Endothelial cell of umbilical vein (primary cell): ENCODE data around the gene DESI1. TPM values are rescaled to one million over a fixed set of nuclear protein-coding genes. Genes with fewer than 3 reads are reported as not detected.

ENCODE experiments used
- BruUV-seq: library from RNA; stranded (reverse); fragments of 400-500 nt; replicated peaks from 2 replicates; lab custom pipeline; 2021; lab: Mats Ljungman, UMichigan
- CTCF ChIA-PET: fragments of 300-600, 350-600 bp; sonication (Branson Sonifier 250); formaldehyde crosslinking; loops from one replicate; lab custom pipeline; 2021; ENCODE audit warnings: antibody characterized with exemption, inconsistent platforms; lab: Charles Lee
- POLR2A ChIA-PET: fragments of 300-600, 350-600 bp; sonication (Branson Sonifier 250); formaldehyde crosslinking; loops from one replicate; lab custom pipeline; 2021; ENCODE audit warnings: antibody characterized with exemption, inconsistent platforms; lab: Charles Lee
- DNase-seq: peaks from one replicate; pipeline ENCODE4 v3.0.0-alpha.2; 2011; ENCODE audit warnings: low read depth, low spot score
- FAIRE-seq: peaks from 2 replicates; lab custom pipeline; 2011; peaks lifted over from hg19 to GRCh38; lab: Jason Lieb, UNC
- H2AFZ ChIP-seq: 2 replicates; pipeline ENCODE4 v1.6.0; 2012; ENCODE audit warnings: low read depth, low read length, control low read depth, inconsistent platforms
- H3K27ac ChIP-seq: 2 replicates; pipeline ENCODE4 v1.5.1; 2011; ENCODE audit warnings: low read depth, mild to moderate bottlenecking, control low read depth, low read length, moderate library complexity; ENCODE audit not compliant: insufficient read depth
- H3K27me3 ChIP-seq, 2 experiments: 2 replicates each; pipeline versions ENCODE4 v1.6.0 to v1.6.1; 2011; ENCODE audit warnings: low read length in 2 of 2, mixed read lengths in 1 of 2; ENCODE audit not compliant: control insufficient read depth in 2 of 2, insufficient read depth in 2 of 2
- H3K36me3 ChIP-seq, 2 experiments: 2 replicates in 1 of 2; 3 replicates in 1 of 2; pipeline ENCODE4 v1.5.1; 2011; ENCODE audit warnings: low read length in 2 of 2, mild to moderate bottlenecking in 1 of 2, moderate library complexity in 1 of 2; ENCODE audit not compliant: control insufficient read depth in 2 of 2, insufficient read depth in 2 of 2; ENCODE audit errors: extremely low read depth in 1 of 2
- H3K4me1 ChIP-seq: 3 replicates; pipeline ENCODE4 v1.5.1; 2011; ENCODE audit warnings: mild to moderate bottlenecking, low read length; ENCODE audit not compliant: control insufficient read depth, insufficient read depth; ENCODE audit errors: extremely low read depth
- H3K4me2 ChIP-seq: 2 replicates; pipeline ENCODE4 v1.6.1; 2011; ENCODE audit warnings: low read length, control low read depth, mixed read lengths; ENCODE audit not compliant: insufficient read depth
- H3K4me3 ChIP-seq, 3 experiments: fragments of 200-600 bp in 1 of 3; sonication (generic), shearing (Covaris generic) in 1 of 3; replicated peaks in 1 of 3; 2 replicates each; pipeline ENCODE4 v1.5.1; 2011 to 2016; ENCODE audit warnings: control low read depth in 3 of 3, low read length in 3 of 3, mild to moderate bottlenecking in 2 of 3, inconsistent platforms in 1 of 3, low read depth in 1 of 3, moderate library complexity in 1 of 3; ENCODE audit not compliant: insufficient read depth in 1 of 3
- H3K79me2 ChIP-seq: 2 replicates; pipeline ENCODE4 v1.6.0; 2012; ENCODE audit warnings: low read length, inconsistent platforms; ENCODE audit not compliant: control insufficient read depth, insufficient read depth
- H3K9ac ChIP-seq: replicated peaks from 2 replicates; pipeline ENCODE3; 2011; ENCODE audit warnings: low read length, control low read depth; ENCODE audit not compliant: insufficient read depth; ENCODE audit errors: extremely low read depth
- H3K9me1 ChIP-seq: replicated peaks from 3 replicates; pipeline ENCODE4 v1.6.0; 2011; ENCODE audit warnings: mild to moderate bottlenecking, low read length; ENCODE audit not compliant: control insufficient read depth, insufficient read depth; ENCODE audit errors: extremely low read depth
- H3K9me3 ChIP-seq: replicated peaks from 2 replicates; pipeline ENCODE4 v1.5.1; 2012; ENCODE audit warnings: low read length, inconsistent platforms; ENCODE audit not compliant: control insufficient read depth, insufficient read depth
- H4K20me1 ChIP-seq: replicated peaks from 2 replicates; pipeline ENCODE3; 2011; ENCODE audit warnings: mild to moderate bottlenecking, low read length; ENCODE audit not compliant: control insufficient read depth, insufficient read depth; ENCODE audit errors: extremely low read depth
- EZH2 ChIP-seq: IDR thresholded peaks from 2 replicates; pipeline ENCODE4 v1.6.1; 2012; ENCODE audit warnings: borderline replicate concordance, low read depth, mild to moderate bottlenecking, moderate library complexity, low read length, inconsistent platforms; ENCODE audit not compliant: severe bottlenecking
- FOS ChIP-seq: IDR thresholded peaks from 2 replicates; pipeline ENCODE4 v1.6.1; 2011; ENCODE audit warnings: mild to moderate bottlenecking, low read length, moderate library complexity, borderline replicate concordance; ENCODE audit not compliant: insufficient read depth
- GATA2 ChIP-seq: IDR thresholded peaks from 2 replicates; pipeline ENCODE4 v1.7.0; 2011; ENCODE audit warnings: low read depth, mild to moderate bottlenecking, moderate library complexity, mixed read lengths, low read length; ENCODE audit not compliant: insufficient read length, insufficient read depth
- JUN ChIP-seq: IDR thresholded peaks from 2 replicates; pipeline ENCODE4 v1.6.1; 2011; ENCODE audit warnings: borderline replicate concordance, low read depth; ENCODE audit not compliant: insufficient read length, insufficient read depth
- MYC ChIP-seq: IDR thresholded peaks from one replicate; pipeline ENCODE4 v1.6.1; 2011; ENCODE audit warnings: mild to moderate bottlenecking, low read depth, low read length
- POLR2A ChIP-seq: IDR thresholded peaks from 2 replicates; pipeline ENCODE4 v1.6.1; 2012; ENCODE audit warnings: low read depth, mild to moderate bottlenecking, control low read depth, low read length
- POLR2AphosphoS5 ChIP-seq: IDR thresholded peaks from 2 replicates; pipeline ENCODE4 v1.6.1; 2012; ENCODE audit warnings: low read depth, mild to moderate bottlenecking, control low read depth, low read length, moderate library complexity; ENCODE audit not compliant: insufficient read depth
- dilution Hi-C: fragments of 300-500 bp; cut with MboI; formaldehyde crosslinking; loops from one replicate; pipeline ENCODE4 v1.15.0; 2019; ENCODE audit warnings: low sequenced_read_pairs; ENCODE audit not compliant: extremely low pct_ligation_motif_present
- intact Hi-C: fragments of 100-400 bp; cut with micrococcal nuclease; formaldehyde crosslinking; loops from one replicate; pipeline ENCODE4 v1.10.0; 2022
- polyA plus RNA-seq, 4 experiments: library from polyadenylated mRNA; depleted of rRNA in 3 of 4; stranded (reverse) in 3 of 4; unstranded in 1 of 4; fragments of >200 nt; gene quantifications; 2 replicates each; pipeline versions ENCODE4 v1.2.1 to v1.2.3, GENCODE V29; 2011 to 2012; ENCODE audit warnings: missing spikeins in 1 of 4
- total RNA-seq: library from RNA; stranded (reverse); gene quantifications from 2 replicates; pipeline ENCODE4 v1.2.3, GENCODE V29; 2021
- TF ChIP-seq, protein P1 (sequence below), 2 donors: IDR thresholded peaks; 1 replicate in 1 of 2; 2 replicates in 1 of 2; pipeline ENCODE4 v1.5.1; 2011; ENCODE audit warnings: low read length in 2 of 2, mild to moderate bottlenecking in 2 of 2, moderate library complexity in 2 of 2, control low read depth in 1 of 2, inconsistent platforms in 1 of 2, low read depth in 1 of 2; ENCODE audit not compliant: insufficient read depth in 1 of 2; ENCODE audit errors: extremely low read depth in 1 of 2
- TF ChIP-seq, protein P2 (sequence below): IDR thresholded peaks from 2 replicates; pipeline ENCODE4 v1.6.1; 2011; ENCODE audit not compliant: insufficient read depth, insufficient read length

Gene DESI1
- total and polyA plus RNA-seq, 2 donors (not counting 3 experiments of a cell fraction or from before 2014, with no cell fraction given): 36.8 to 59.1 TPM

- POLR2A ChIA-PET: no interaction called here
- H3K9ac ChIP-seq: no peak overlapping the region
- intact Hi-C loops: loop anchor here (5.0 kb wide), 1 partner anchor 43 kb away; the partner anchor contains the start of genes DESI1 and XRCC6
- no peaks in the 10 kb centered on the region for H4K20me1 ChIP-seq
- no peak overlapping the region for H3K4me3 ChIP-seq
- FAIRE-seq (no peak), DNase-seq (no peak)
- no peak overlapping the region for H3K27ac ChIP-seq
- no peak overlapping the region for H2AFZ ChIP-seq
- H3K79me2 ChIP-seq: no peaks in the 10 kb centered on the region
- H3K27me3 ChIP-seq: no peaks in the 10 kb centered on the region
- H3K4me1 ChIP-seq: peaks cover 15% of the 10 kb centered on the region
- no peaks in the 10 kb centered on the region for H3K9me3 ChIP-seq
- BruUV-seq: no TSS peak
- CTCF ChIA-PET: interaction anchor here (0.6 to 1.5 kb wide), 3 partner anchors 14 to 276 kb away, joined by 3 to 4 read pairs (median 3); no protein-coding TSS in a partner anchor
- H3K9me1 ChIP-seq: no peaks in the 10 kb centered on the region
- peaks cover 23 to 33% of the 10 kb centered on the region in 2 experiments for H3K36me3 ChIP-seq
- TF ChIP-seq JUN (no peak), POLR2AphosphoS5 (no peak), MYC (no peak), GATA2 (no peak), FOS (no peak), POLR2A (no peak), EZH2 (no peak)
- TF ChIP-seq, protein P1, sequence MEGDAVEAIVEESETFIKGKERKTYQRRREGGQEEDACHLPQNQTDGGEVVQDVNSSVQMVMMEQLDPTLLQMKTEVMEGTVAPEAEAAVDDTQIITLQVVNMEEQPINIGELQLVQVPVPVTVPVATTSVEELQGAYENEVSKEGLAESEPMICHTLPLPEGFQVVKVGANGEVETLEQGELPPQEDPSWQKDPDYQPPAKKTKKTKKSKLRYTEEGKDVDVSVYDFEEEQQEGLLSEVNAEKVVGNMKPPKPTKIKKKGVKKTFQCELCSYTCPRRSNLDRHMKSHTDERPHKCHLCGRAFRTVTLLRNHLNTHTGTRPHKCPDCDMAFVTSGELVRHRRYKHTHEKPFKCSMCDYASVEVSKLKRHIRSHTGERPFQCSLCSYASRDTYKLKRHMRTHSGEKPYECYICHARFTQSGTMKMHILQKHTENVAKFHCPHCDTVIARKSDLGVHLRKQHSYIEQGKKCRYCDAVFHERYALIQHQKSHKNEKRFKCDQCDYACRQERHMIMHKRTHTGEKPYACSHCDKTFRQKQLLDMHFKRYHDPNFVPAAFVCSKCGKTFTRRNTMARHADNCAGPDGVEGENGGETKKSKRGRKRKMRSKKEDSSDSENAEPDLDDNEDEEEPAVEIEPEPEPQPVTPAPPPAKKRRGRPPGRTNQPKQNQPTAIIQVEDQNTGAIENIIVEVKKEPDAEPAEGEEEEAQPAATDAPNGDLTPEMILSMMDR (IDR thresholded peaks at IDR 0.05; ENCODE audit: extremely low read depth in 1 of 2, insufficient read depth in 1 of 2, low read depth in 1 of 2, low read length in 2 of 2): no peak
- TF ChIP-seq, protein P2, sequence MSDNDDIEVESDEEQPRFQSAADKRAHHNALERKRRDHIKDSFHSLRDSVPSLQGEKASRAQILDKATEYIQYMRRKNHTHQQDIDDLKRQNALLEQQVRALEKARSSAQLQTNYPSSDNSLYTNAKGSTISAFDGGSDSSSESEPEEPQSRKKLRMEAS: no peak
- dilution Hi-C loops: no loop called here
- no peak overlapping the region for H3K4me2 ChIP-seq
These were observed 44.1 kb upstream of the DESI1 start for GRCh38 chr22:41664951-41665350.
